Activated gamma-delta T cell treated with Interleukin-2 at 50 U/mL for 16 hours (primary cell): ENCODE data around the gene DKKL1.

ENCODE experiments used
- DNase-seq: peaks from one replicate; pipeline ENCODE4 v3.0.0-alpha.2; 2020

Gene DKKL1

DNA sequence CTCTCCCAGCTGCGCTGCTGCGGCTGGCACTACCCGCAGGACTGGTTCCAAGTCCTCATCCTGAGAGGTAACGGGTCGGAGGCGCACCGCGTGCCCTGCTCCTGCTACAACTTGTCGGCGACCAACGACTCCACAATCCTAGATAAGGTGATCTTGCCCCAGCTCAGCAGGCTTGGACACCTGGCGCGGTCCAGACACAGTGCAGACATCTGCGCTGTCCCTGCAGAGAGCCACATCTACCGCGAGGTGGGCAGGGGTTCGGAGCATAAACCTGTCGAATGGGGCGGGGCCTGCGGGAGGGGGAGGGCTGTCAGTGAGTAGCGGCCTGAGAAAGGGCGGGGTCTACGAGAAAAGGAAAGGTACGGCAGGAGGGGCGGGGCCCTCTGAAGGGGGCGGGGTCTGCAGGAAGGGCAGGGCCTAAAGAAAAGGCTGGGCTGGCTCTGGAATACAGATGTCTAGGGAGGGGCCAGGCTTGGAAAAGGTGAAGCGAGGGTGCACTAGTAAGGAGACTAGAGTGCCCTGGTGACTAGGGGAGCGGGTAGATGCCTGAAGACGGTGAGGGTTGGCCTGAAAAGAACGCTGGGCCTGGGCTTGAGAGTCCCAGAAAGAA, 24.9 kb upstream of the DKKL1 start:
- no peak for DNase-seq

- no peak for DNase-seq
These were observed 24.2 kb upstream of the DKKL1 start for GRCh38 chr19:49339301-49340068.

DNA sequence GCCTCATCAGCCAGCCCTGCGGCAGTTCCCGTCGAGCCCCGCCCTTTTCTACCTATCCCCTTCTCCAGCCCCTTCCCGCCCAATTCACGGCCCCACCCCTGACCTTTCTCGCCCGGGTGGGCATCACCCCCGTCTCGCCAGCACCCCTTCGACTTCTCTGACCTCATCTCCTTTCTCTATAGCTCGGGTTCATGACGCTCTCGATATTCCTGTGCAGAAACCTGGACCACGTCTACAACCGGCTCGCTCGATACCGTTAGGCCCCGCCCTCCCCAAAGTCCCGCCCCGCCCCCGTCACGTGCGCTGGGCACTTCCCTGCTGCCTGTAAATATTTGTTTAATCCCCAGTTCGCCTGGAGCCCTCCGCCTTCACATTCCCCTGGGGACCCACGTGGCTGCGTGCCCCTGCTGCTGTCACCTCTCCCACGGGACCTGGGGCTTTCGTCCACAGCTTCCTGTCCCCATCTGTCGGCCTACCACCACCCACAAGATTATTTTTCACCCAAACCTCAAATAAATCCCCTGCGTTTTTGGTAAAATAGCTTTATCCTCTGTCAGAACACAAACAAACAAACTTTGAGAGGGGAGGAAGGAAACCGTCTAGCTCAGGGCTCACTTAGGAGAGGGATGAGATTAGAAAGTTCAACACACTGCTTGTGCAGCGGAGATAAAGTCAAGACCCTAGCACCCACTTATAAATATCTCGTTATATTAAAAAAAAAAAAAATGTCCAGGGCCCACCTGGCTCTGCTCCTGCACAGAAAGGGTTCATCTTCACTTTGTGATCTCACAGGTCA, 23.4 kb upstream of the DKKL1 start:
- DNase-seq: no peak

DNA sequence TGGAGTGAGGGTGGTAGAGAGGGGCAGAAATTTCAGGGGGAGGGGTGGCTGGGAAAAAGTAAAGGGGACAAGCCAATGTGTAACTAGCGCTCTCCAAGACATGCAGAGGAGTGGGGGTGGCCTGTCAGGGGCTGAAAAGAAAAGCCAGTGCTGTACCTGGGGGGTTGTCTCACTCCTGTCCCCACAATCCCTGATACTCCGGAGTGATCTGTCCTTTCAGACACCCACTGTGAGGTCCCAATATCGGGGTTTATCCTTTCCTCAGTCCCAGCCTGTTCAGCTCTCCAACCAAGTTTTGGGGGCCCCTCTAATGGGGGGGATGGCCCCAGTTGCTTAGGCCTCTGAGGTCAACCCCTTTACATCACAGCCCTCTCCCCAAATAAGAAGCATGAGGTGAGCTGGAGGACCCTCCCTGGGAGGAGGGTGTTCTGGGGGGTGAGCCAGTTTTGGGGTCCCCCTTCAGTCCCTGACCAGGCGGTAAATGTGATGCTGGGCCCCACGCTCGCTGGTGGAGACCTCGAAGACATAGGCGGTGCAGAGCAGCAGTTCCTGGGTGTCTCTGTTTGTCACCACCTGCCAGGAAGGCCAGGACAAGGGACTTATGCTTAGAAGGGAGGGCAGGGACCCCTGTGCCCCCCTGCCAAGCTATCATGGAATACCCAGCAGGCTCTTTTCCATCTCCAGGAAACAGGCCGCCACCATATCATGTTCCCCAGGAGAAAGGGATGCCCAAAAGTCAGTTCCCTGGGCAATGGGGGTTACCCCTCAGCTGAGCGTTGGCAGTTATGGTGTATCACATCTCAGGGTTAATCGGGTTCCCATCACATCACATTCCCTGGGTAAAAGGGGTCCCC, 22.6 kb upstream of the DKKL1 start:
- DNase-seq: no peak

GRCh38 chr19:49342291-49342721, 21.4 kb upstream of the DKKL1 start:
- no peak for DNase-seq

- no peak for DNase-seq
These were observed 20.6 kb upstream of the DKKL1 start for GRCh38 chr19:49343123-49343522.

GRCh38 chr19:49344505-49345423, 18.9 kb upstream of the DKKL1 start:
- no peak for DNase-seq

GRCh38 chr19:49347191-49347590, 16.5 kb upstream of the DKKL1 start:
- no peak for DNase-seq

DNA sequence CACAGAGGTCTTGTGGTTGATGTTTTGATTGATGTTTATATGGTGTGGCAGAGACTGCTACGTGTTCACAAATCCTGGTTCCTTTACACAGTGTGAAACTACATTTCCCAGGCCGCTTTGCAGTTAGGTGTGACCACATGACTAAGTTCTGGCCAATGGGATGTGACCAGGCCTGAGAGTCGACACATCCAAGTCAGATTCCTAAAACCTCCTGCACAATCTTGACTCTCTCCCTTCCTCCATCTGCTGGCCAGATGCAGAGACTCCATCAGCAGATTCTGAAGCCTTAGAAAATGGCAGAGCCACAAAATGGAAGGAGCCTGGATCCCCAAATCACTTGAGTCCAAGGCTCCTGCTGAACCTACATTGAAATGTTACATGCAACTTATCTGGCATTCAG, 15.8 kb upstream of the DKKL1 start:
- DNase-seq: no peak

DNA sequence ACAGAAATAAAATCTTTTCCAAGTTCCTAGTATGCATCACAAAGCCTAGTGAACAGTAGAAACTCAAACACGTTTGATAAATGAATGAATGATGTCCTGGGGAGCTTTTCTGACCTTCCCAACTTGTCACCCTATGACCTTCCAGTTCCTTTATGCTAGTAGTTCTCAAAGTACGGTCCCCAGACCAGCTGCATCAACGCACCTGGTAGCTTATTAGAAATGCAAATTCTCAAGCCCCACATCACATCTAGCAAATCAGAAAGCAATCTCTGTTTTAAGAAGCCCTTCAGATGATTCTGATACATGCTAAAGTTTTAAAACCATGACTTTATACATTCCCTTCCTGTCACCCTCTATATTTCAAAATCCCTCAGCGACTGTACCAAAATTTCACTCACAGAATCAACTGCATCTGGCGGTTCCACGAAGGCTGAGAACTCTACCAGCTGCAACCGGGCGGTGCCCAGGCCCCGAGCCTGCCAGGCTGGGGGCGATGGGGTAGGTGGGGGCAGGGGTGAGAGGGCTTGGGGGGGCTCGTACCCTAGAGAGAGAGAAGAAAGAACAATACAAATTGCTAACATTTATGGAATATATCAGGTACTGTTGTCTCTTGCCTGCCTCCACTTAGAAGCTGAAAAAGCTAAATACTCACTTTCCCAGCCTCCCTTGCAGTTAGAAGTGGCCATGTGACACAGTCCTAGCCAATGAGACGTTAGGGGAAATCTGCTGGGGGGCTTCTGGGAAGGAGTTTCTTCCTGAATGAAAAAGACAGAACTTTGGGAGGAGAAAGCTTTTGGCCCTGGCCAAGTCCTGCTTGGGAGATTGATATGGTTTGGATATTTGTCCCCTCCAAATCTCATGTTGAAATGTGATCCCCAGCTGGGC, 15.1 kb upstream of the DKKL1 start:
- DNase-seq: no peak

- no peak for DNase-seq
These were observed 14.1 kb upstream of the DKKL1 start for GRCh38 chr19:49349567-49349966.

DNA sequence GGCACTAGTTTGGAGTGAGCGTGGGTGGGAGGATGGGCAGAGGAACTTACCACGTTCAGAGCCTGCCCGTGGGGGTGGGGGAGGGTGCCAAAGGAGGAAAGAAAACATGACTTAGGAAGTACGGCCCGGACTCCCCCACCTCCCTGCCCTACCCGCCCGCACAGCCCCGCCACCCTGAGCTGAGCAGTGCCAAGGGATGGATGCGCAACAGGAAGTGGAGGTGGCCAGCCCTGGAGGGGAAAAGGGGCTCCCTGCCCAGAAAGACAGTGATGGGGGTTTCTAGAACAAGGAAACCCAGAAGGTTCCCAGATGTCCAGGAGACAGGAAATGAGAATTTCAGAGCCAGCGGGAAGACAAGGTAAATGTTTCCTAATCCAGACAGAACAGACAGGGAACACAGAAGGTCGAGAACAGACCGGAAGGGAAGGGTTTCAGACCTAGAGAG, 7.7 kb upstream of the DKKL1 start:
- DNase-seq: no peak

- no peak for DNase-seq
These were observed 7.3 kb upstream of the DKKL1 start for GRCh38 chr19:49356382-49356781.

- DNase-seq: no peak
These were observed 6.5 kb upstream of the DKKL1 start for GRCh38 chr19:49357186-49357585.

DNA sequence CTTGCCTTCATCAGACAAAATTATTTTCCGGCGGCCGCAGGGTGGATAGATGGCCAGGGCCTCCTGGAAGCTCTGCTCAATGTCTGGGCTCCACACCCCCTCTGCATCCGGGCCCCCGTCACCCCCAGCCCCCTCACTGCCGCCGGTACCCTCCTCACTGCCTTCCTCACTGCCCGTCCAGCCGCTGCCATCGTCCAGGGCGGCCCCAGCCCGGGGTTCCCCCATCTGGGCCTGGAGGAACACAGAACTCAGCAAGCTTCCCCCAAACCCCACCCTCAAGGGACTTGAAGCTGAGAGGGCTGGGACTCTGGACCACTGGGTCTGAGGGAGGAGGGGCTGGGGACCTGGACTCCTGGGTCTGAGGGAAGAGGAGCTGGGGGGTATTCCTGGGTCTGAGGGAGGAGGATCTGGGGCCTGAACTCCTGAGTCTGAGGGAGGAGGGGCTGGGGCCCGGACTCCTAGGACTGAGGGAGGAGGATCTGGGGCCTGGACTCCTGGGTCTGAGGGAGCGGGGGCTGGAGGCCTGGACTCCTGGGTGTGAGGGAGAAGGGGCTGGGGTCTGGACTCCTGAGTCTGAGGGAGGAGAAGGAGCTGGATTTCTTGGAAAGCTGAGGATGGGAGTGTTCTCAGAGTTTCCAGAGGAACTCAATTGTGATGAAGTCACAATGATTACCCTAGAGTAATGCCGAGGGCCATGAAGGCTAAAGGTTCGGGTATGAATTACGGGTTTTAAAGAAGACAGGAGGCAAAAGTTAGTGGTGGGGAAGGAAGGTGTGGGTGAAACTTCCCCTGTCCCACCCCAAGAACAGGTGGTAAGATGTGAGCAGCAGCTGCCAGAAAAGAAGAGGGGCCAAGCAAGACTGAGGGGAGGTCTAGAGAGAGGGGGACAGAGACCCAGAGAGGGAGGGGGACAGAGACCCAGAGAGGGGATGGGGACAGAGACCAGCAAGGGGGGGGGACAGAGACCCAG, 3.5 kb upstream of the DKKL1 start:
- no peak for DNase-seq

GRCh38 chr19:49361438-49362047, 2.1 kb upstream of the DKKL1 start:
- DNase-seq: no peak

GRCh38 chr19:49362048-49362928, 1.4 kb upstream of the DKKL1 start, which contains the start of gene TEAD2:
TSS of gene TEAD2 (minus strand) at chr19:49362416. CDS start at chr19:49360075, 2,341 bp downstream.
- no peak for DNase-seq

GRCh38 chr19:49362929-49363267, 779 bp upstream of the DKKL1 start:
- DNase-seq: no peak
